Measurements from ENCODE around the gene TBC1D13.
"Not testable (repeated sequence)": the region's sequence is repeated elsewhere in the genome, so short reads cannot be mapped to it uniquely, and the experiment has no call there.

The TBC1D13 gene

GRCh38 chr9:128847803-128848202, 60.8 kb downstream of the TBC1D13 start:
- no peak for DNase-seq (ENCODE audit: low spot score)

GRCh38 chr9:128851024-128851423, 64.0 kb downstream of the TBC1D13 start:
- DNase-seq (ENCODE audit: low spot score) = not testable (repeated sequence)

GRCh38 chr9:128851779-128852600, 64.9 kb downstream of the TBC1D13 start:
- not testable (repeated sequence) for DNase-seq (ENCODE audit: low spot score)

- DNase-seq (ENCODE audit: low spot score) = not testable (repeated sequence)
Observed at GRCh38 chr9:128852646-128853045, 65.6 kb downstream of the TBC1D13 start.

GRCh38 chr9:128854454-128854853, 67.4 kb downstream of the TBC1D13 start:
- not testable (repeated sequence) for DNase-seq (ENCODE audit: low spot score)

- DNase-seq (ENCODE audit: low spot score) = not testable (repeated sequence)
Observed at GRCh38 chr9:128858476-128858875, 71.4 kb downstream of the TBC1D13 start.
